HepG2 (cell line): ENCODE results near the gene GAPDH. TPM values are rescaled to one million over a fixed set of nuclear protein-coding genes. Genes with fewer than 3 reads are reported as not detected.
A peak's percentile ranks its signal among the peaks of the same experiment; 100 is the strongest.

Experiments
- ATAC-seq: fragments of 200-7000 bp; cut with Tn5 transposase; 3 replicates; pipeline ENCODE4 v1.9.1; 2020; ENCODE audit warnings: mild to moderate bottlenecking, moderate library complexity
- BruUV-seq: library from RNA; stranded (reverse); fragments of 400-500 nt; replicated peaks from 2 replicates; lab custom pipeline; 2021; lab: Mats Ljungman, UMichigan
- CTCF ChIA-PET: fragments of 300-600 bp; formaldehyde crosslinking; extraction: SDS; loops from one replicate; lab custom pipeline; 2021; ENCODE audit warnings: low total read pairs, inconsistent platforms, low intra/inter-chr PET ratio; lab: Yijun Ruan, JAX
- POLR2A ChIA-PET: fragments of 350-600 bp; sonication (Branson Sonifier 250); formaldehyde crosslinking; loops from one replicate; lab custom pipeline; 2020; ENCODE audit warnings: antibody characterized with exemption, inconsistent platforms; lab: Yijun Ruan, JAX
- DNase-seq: peaks from one replicate; pipeline ENCODE4 v3.0.0-alpha.2; 2015; ENCODE audit warnings: low spot score
- FAIRE-seq: peaks from 3 replicates; lab custom pipeline; 2011; peaks lifted over from hg19 to GRCh38; lab: Jason Lieb, UNC
- H2AFZ ChIP-seq: one replicate; pipeline ENCODE4 v1.6.1; 2011; ENCODE audit warnings: low read length, inconsistent platforms
- H3K27ac ChIP-seq: fragments of 300-600 bp; 3 replicates; pipeline ENCODE4 v1.8.0; 2011; ENCODE audit warnings: mixed run types, mild to moderate bottlenecking, mixed read lengths, low read length, inconsistent platforms; ENCODE audit not compliant: insufficient read depth; ENCODE audit errors: extremely low read length
- H3K27me3 ChIP-seq, 2 experiments: fragments of 200-600 bp in 1 of 2; 2 replicates in 1 of 2; 3 replicates in 1 of 2; pipeline versions ENCODE4 v1.6.0 to v1.8.0; 2011; ENCODE audit warnings: low read length in 2 of 2, mild to moderate bottlenecking in 2 of 2, moderate library complexity in 2 of 2, inconsistent platforms in 1 of 2; ENCODE audit not compliant: insufficient read depth in 2 of 2, control insufficient read depth in 1 of 2
- H3K36me3 ChIP-seq, 2 experiments: fragments of 200-600 bp in 1 of 2; replicated peaks in 1 of 2; 2 replicates in 1 of 2; 3 replicates in 1 of 2; pipeline versions ENCODE4 v1.5.1 to v1.8.0; 2011; ENCODE audit warnings: low read length in 2 of 2, inconsistent platforms in 1 of 2; ENCODE audit not compliant: insufficient read depth in 2 of 2, control insufficient read depth in 1 of 2
- H3K4me1 ChIP-seq: 2 replicates; pipeline ENCODE4 v1.5.1; 2012; ENCODE audit warnings: low read length, inconsistent platforms; ENCODE audit not compliant: insufficient read depth
- H3K4me2 ChIP-seq: 2 replicates; pipeline ENCODE4 v1.6.0; 2011; ENCODE audit warnings: low read depth, low read length, inconsistent platforms
- H3K4me3 ChIP-seq, 3 experiments: fragments of 200-600 bp in 1 of 3; sonication (generic), shearing (Covaris generic) in 1 of 3; replicated peaks in 1 of 3; 2 replicates each; pipeline ENCODE4 v1.5.1; 2011 to 2016; ENCODE audit warnings: low read length in 3 of 3, inconsistent platforms in 2 of 3, low read depth in 2 of 3, mild to moderate bottlenecking in 2 of 3, control low read depth in 1 of 3, mixed read lengths in 1 of 3; ENCODE audit not compliant: insufficient read depth in 1 of 3
- H3K79me2 ChIP-seq: one replicate; pipeline ENCODE4 v1.6.1; 2011; ENCODE audit warnings: low read length, inconsistent platforms; ENCODE audit not compliant: insufficient read depth
- H3K9ac ChIP-seq: 2 replicates; pipeline ENCODE4 v1.6.0; 2011; ENCODE audit warnings: mild to moderate bottlenecking, low read depth, low read length, inconsistent platforms; ENCODE audit not compliant: insufficient read depth
- H3K9me3 ChIP-seq: 2 replicates; pipeline ENCODE4 v1.5.1; 2012; ENCODE audit warnings: mild to moderate bottlenecking, low read length
- H4K20me1 ChIP-seq: 2 replicates; pipeline ENCODE4 v1.6.0; 2011; ENCODE audit warnings: inconsistent platforms, mild to moderate bottlenecking, low read length, moderate library complexity; ENCODE audit not compliant: insufficient read depth
- CSRNP2 ChIP-seq: sonication (generic); formaldehyde crosslinking; conservative IDR thresholded peaks from 2 replicates; pipeline ENCODE4 v1.8.0; 2022; ENCODE audit warnings: low read depth, missing genetic modification reagents
- DPF2 ChIP-seq: sonication (generic); formaldehyde crosslinking; IDR thresholded peaks from 2 replicates; pipeline ENCODE4 v1.4.0; 2020; ENCODE audit warnings: mild to moderate bottlenecking, low read depth, missing genetic modification reagents, borderline replicate concordance
- HNRNPK ChIP-seq: fragments of 200-400 bp; formaldehyde crosslinking; IDR thresholded peaks from 2 replicates; pipeline ENCODE4 v1.6.1; 2018; ENCODE audit warnings: low read length, low read depth, moderate library complexity, mild to moderate bottlenecking; ENCODE audit not compliant: poor library complexity, severe bottlenecking
- MEF2D ChIP-seq: sonication (generic); formaldehyde crosslinking; IDR thresholded peaks from 2 replicates; pipeline ENCODE4 v1.5.1; 2020; ENCODE audit warnings: mild to moderate bottlenecking, missing genetic modification reagents
- PRPF4 ChIP-seq: fragments of 200-400 bp; formaldehyde crosslinking; IDR thresholded peaks from 2 replicates; pipeline ENCODE4 v1.6.1; 2016; ENCODE audit warnings: low read length, low read depth; ENCODE audit not compliant: poor library complexity, severe bottlenecking
- RARA ChIP-seq: IDR thresholded peaks from 2 replicates; pipeline ENCODE4 v1.6.1; 2016; ENCODE audit warnings: missing genetic modification reagents, missing compliant biosample characterization
- RBM22 ChIP-seq: fragments of 200-400 bp; formaldehyde crosslinking; optimal IDR thresholded peaks from 2 replicates; pipeline ENCODE3; 2017; ENCODE audit warnings: mild to moderate bottlenecking, low read length, moderate library complexity
- REST ChIP-seq, 2 experiments: IDR thresholded peaks; 2 replicates each; pipeline ENCODE4 v1.6.1; 2011 to 2012; ENCODE audit warnings: low read length in 2 of 2, borderline replicate concordance in 1 of 2, low read depth in 1 of 2, mild to moderate bottlenecking in 1 of 2, moderate library complexity in 1 of 2
- RXRA ChIP-seq: sonication (generic); formaldehyde crosslinking; IDR thresholded peaks from 2 replicates; pipeline ENCODE4 v1.5.1; 2020; ENCODE audit warnings: missing genetic modification reagents
- SP4 ChIP-seq: sonication (generic); formaldehyde crosslinking; IDR thresholded peaks from 2 replicates; pipeline ENCODE4 v1.8.1; 2023; ENCODE audit warnings: mild to moderate bottlenecking, missing genetic modification reagents
- ZBTB42 ChIP-seq: sonication (generic); formaldehyde crosslinking; IDR thresholded peaks from 2 replicates; pipeline ENCODE4 v1.5.0; 2020; ENCODE audit warnings: mild to moderate bottlenecking, missing genetic modification reagents
- ZEB1 ChIP-seq: IDR thresholded peaks from 2 replicates; pipeline ENCODE4 v1.6.1; 2012; ENCODE audit warnings: mild to moderate bottlenecking, low read depth, inconsistent platforms; ENCODE audit not compliant: insufficient replicate concordance
- ZFP36 ChIP-seq: fragments of 150-350 bp; IDR thresholded peaks from 2 replicates; pipeline ENCODE4 v1.6.1; 2018; ENCODE audit warnings: borderline replicate concordance, low read length, low read depth; ENCODE audit not compliant: partially characterized antibody
- ZMYM3 ChIP-seq: sonication (generic); formaldehyde crosslinking; IDR thresholded peaks from 2 replicates; pipeline ENCODE4 v1.5.1; 2020; ENCODE audit warnings: mild to moderate bottlenecking, missing genetic modification reagents
- ZNF274 ChIP-seq: sonication (generic); formaldehyde crosslinking; IDR thresholded peaks from 2 replicates; pipeline ENCODE4 v1.5.1; 2020; ENCODE audit warnings: mild to moderate bottlenecking, missing genetic modification reagents
- WGBS: methylation state at CpG from one replicate; pipeline ENCODE4 v1.1.6; 2017; ENCODE audit warnings: low lambda C conversion rate; 5-methylcytosine and 5-hydroxymethylcytosine counted together
- in situ Hi-C: cut with HindIII; loops from 2 replicates; pipeline ENCODE4 v1.10.0; 2017; ENCODE audit warnings: low pct_unique_long_range_greater_than_20kb; ENCODE audit not compliant: extremely low pct_ligation_motif_present
- intact Hi-C: fragments of 100-400 bp; cut with micrococcal nuclease; formaldehyde crosslinking; loops from one replicate; pipeline ENCODE4 v1.10.0; 2022; ENCODE audit not compliant: unreplicated experiment
- polyA plus RNA-seq, 8 experiments: library from polyadenylated mRNA; depleted of rRNA in 3 of 8; stranded (reverse) in 7 of 8; unstranded in 1 of 8; fragments of >200 nt; fragmentation: Illumina TruSeq in 4 of 8; extraction: Trizol in 4 of 8; gene quantifications; 2 replicates each; pipeline versions ENCODE4 v1.2.1 to v1.2.3, GENCODE V29; 2011 to 2016; ENCODE audit warnings: low read depth in 4 of 8, missing spikeins in 1 of 8, mixed read lengths in 1 of 8; ENCODE audit not compliant: insufficient read depth in 1 of 8
- total RNA-seq, 5 experiments: library from RNA; depleted of rRNA; stranded (reverse); fragments of >200 nt; fragmentation: Illumina TruSeq; extraction: Trizol; gene quantifications; 2 replicates each; pipeline ENCODE4 v1.2.3, GENCODE V29; 2016; ENCODE audit warnings: low read depth in 1 of 5
- TF ChIP-seq, protein P1 (sequence below): sonication (generic); formaldehyde crosslinking; IDR thresholded peaks from 2 replicates; pipeline ENCODE4 v1.9.0; 2022; ENCODE audit warnings: low read depth, missing genetic modification reagents

GAPDH gene
- total and polyA plus RNA-seq, 2 of the 13 experiments (the other 11 are each of a cell fraction or from before 2014, with no cell fraction given): 3,038 to 12,722 TPM

- no peak overlapping the region for H2AFZ ChIP-seq
- CTCF ChIA-PET: interaction anchor here (0.8 kb wide), 1 partner anchor 13 kb away, joined by 3 read pairs; the partner anchor contains the start of gene IFFO1
- POLR2A ChIA-PET: interaction anchor here (0.7 to 7.3 kb wide), 16 partner anchors 8 to 331 kb away, joined by 3 to 108 read pairs (median 8); partner anchors contain the start of genes GAPDH, IFFO1, LTBR and MRPL51
- peak; percentile 79 for ATAC-seq
- DNase-seq: peak; percentile 94
- H3K4me1 ChIP-seq: peaks cover 37% of the 10 kb centered on the region
- H3K27me3 ChIP-seq: no peaks in the 10 kb centered on the region
- in situ Hi-C loops: no loop called here
- FAIRE-seq: peak; percentile 90
- no peaks in the 10 kb centered on the region for H3K79me2 ChIP-seq
- peak overlapping the region; percentile 23 to 67 (median 46); a peak in 5 of 6 replicates for H3K4me3 ChIP-seq
- H3K4me2 ChIP-seq: peak overlapping the region; percentile 94
- intact Hi-C loops: no loop called here
- no peaks in the 10 kb centered on the region for H3K9me3 ChIP-seq
- peaks cover 3 to 25% of the 10 kb centered on the region in 2 experiments for H3K36me3 ChIP-seq
- BruUV-seq: no TSS peak
- H3K27ac ChIP-seq: peak overlapping the region; percentile 93
- H3K9ac ChIP-seq: peak overlapping the region; percentile 78
- H4K20me1 ChIP-seq: peaks cover 13% of the 10 kb centered on the region
- 3% methylated on average over 13 of the region's 13 CpGs for WGBS
- TF ChIP-seq ZMYM3 (CRISPR knock-in tag) (peak; percentile 96), CSRNP2 (CRISPR knock-in tag) (no peak), SP4 (CRISPR knock-in tag) (no peak), REST (IDR thresholded peaks at IDR 0.05; ENCODE audit: borderline replicate concordance in 1 of 2, low read depth in 1 of 2, low read length in 2 of 2) (0 out of 4 replicates have a peak, but pooled peaks of 1 of the 2 experiments have one; percentile 30), RBM22 (peak; percentile 32), ZFP36 (no peak), HNRNPK (no peak), RXRA (peak; percentile 48; the same call in 1 of the 2 replicates), ZBTB42 (no peak), RARA (peak; percentile 51), MEF2D (CRISPR knock-in tag) (peak; percentile 52; the same call in 1 of the 2 replicates), ZNF274 (CRISPR knock-in tag) (peak; percentile 70), PRPF4 (no peak), ZEB1 (no peak), DPF2 (CRISPR knock-in tag) (peak; percentile 68; the same call in 1 of the 2 replicates)
- TF ChIP-seq, protein P1, sequence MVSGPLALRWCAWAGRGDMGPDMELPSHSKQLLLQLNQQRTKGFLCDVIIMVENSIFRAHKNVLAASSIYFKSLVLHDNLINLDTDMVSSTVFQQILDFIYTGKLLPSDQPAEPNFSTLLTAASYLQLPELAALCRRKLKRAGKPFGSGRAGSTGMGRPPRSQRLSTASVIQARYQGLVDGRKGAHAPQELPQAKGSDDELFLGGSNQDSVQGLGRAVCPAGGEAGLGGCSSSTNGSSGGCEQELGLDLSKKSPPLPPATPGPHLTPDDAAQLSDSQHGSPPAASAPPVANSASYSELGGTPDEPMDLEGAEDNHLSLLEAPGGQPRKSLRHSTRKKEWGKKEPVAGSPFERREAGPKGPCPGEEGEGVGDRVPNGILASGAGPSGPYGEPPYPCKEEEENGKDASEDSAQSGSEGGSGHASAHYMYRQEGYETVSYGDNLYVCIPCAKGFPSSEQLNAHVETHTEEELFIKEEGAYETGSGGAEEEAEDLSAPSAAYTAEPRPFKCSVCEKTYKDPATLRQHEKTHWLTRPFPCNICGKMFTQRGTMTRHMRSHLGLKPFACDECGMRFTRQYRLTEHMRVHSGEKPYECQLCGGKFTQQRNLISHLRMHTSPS (CRISPR knock-in tag): peak; percentile 81
Measured at GRCh38 chr12:6542209-6543009, 8.1 kb downstream of the GAPDH start.
